ENCODE data around the gene CLINT1. TPM values are rescaled to one million over a fixed set of nuclear protein-coding genes. Genes with fewer than 3 reads are reported as not detected.
A peak's percentile ranks its signal among the peaks of the same experiment; 100 is the strongest.

The CLINT1 gene
- total and polyA plus RNA-seq, 2 experiments from 2014 or later: 71.7 to 101 TPM

- Histone ChIP-seq H3K4me2 (no peak overlapping the region), H2AFZ (no peak overlapping the region), H3K4me3 (no peak overlapping the region), H3K79me2 (replicated peaks; ENCODE audit: insufficient read depth) (peaks cover 95% of the 10 kb centered on the region), H3K4me1 (ENCODE audit: insufficient read depth) (peaks cover 10% of the 10 kb centered on the region), H3K9me2 (ENCODE audit: insufficient read depth) (no peaks in the 10 kb centered on the region), H3K27me3 (ENCODE audit: insufficient read depth) (no peaks in the 10 kb centered on the region), H4K20me1 (replicated peaks; ENCODE audit: insufficient read depth) (peaks cover 20% of the 10 kb centered on the region), H3K27ac (ENCODE audit: low read depth) (peak overlapping the region; percentile 45; the same call in 1 of the 2 replicates), H3F3A (replicated peaks; ENCODE audit: low read depth) (no peaks in the 10 kb centered on the region), H3K36me3 (ENCODE audit: insufficient read depth) (no peaks in the 10 kb centered on the region)
- Mint-ChIP-seq H3K9me3 (no peaks in the 10 kb centered on the region), H3K36me3 (ENCODE audit: low read depth) (peaks cover 4% of the 10 kb centered on the region; the same call in 2 of the 3 replicates), H3K27me3 (ENCODE audit: insufficient read depth, low read depth, poor library complexity) (no peaks in the 10 kb centered on the region), H3K4me3 (no peak overlapping the region), H3K4me1 (peaks cover 25% of the 10 kb centered on the region), H3K27ac (no peak overlapping the region)
- ATAC-seq (no peak), DNase-seq (ENCODE audit: low spot score) (no peak)
- TF ChIP-seq POLR2AphosphoS5 (IDR thresholded peaks at IDR 0.05; ENCODE audit: low read depth) (no peak), CTCF (conservative IDR thresholded peaks at IDR 0.05; ENCODE audit: low read depth in 2 of 2) (no peak), ZNF462 (CRISPR knock-in tag; IDR thresholded peaks at IDR 0.05) (no peak)
These were observed 36.9 kb downstream of the CLINT1 start for GRCh38 chr5:157821822-157822622.
